NCI-H187 treated with DMSO at 0.1 percent for 48 hours (cell line): ENCODE results near the gene P3H4.
"Not testable (repeated sequence)": the region's sequence is repeated elsewhere in the genome, so short reads cannot be mapped to it uniquely, and the experiment has no call there.

Experiments
- DNase-seq: peaks from one replicate; lab custom pipeline; 2025; lab: John Stamatoyannopoulos, UW

P3H4 gene

GRCh38 chr17:41811549-41812380 lies at the start of gene P3H4:
Gene P3H4 (minus strand): TSS chr17:41811949. CDS start chr17:41811915, 34 bp downstream.
- no peak for DNase-seq

- no peak for DNase-seq
These were observed 48.6 kb upstream of the P3H4 start for GRCh38 chr17:41860254-41860931.

GRCh38 chr17:41851382-41851781 lies 39.6 kb upstream of the P3H4 start:
- DNase-seq, result not testable (repeated sequence)

GRCh38 chr17:41849251-41849990 lies 37.7 kb upstream of the P3H4 start:
- DNase-seq, result no peak

GRCh38 chr17:41848788-41849187 lies 37.0 kb upstream of the P3H4 start:
- no peak for DNase-seq

GRCh38 chr17:41844971-41845370 lies 33.2 kb upstream of the P3H4 start:
- DNase-seq, result no peak

GRCh38 chr17:41840781-41841180 lies 29.0 kb upstream of the P3H4 start:
- DNase-seq, result not testable (repeated sequence)

- DNase-seq, result not testable (repeated sequence)
These were observed 27.7 kb upstream of the P3H4 start for GRCh38 chr17:41839448-41839847.

GRCh38 chr17:41837761-41838538 lies 26.2 kb upstream of the P3H4 start, which contains the start of gene KLHL10:
Gene KLHL10 (plus strand): TSS chr17:41837825. CDS start chr17:41837933, 108 bp downstream.
- no peak for DNase-seq

GRCh38 chr17:41836550-41837196 lies 24.9 kb upstream of the P3H4 start:
- DNase-seq, result no peak

- no peak for DNase-seq
These were observed 24.2 kb upstream of the P3H4 start, which contains the start of gene NT5C3B for GRCh38 chr17:41835800-41836549. Gene NT5C3B (minus strand): TSS chr17:41836232. CDS start chr17:41836193, 39 bp downstream.

GRCh38 chr17:41835214-41835799 lies 23.6 kb upstream of the P3H4 start:
- DNase-seq, result no peak

GRCh38 chr17:41829961-41830360 lies 18.2 kb upstream of the P3H4 start:
- DNase-seq, result not testable (repeated sequence)

- DNase-seq, result no peak
These were observed 13.6 kb upstream of the P3H4 start for GRCh38 chr17:41825175-41825845.

- DNase-seq, result no peak
These were observed 12.3 kb upstream of the P3H4 start for GRCh38 chr17:41824086-41824485.

- no peak for DNase-seq
These were observed 11.8 kb upstream of the P3H4 start for GRCh38 chr17:41823580-41823979.

GRCh38 chr17:41823141-41823524 lies 11.4 kb upstream of the P3H4 start:
- no peak for DNase-seq

GRCh38 chr17:41822216-41823140 lies 10.7 kb upstream of the P3H4 start:
- no peak for DNase-seq
